SKM-1 treated with dmso at 0.1 percent for 144 hours (cell line): Measurements from ENCODE around the gene BICC1.
A peak's percentile ranks its signal among the peaks of the same experiment; 100 is the strongest.

Experiments used
- DNase-seq: peaks from one replicate; lab custom pipeline; 2025; ENCODE audit not compliant: unreplicated experiment; lab: John Stamatoyannopoulos, UW

The BICC1 gene

DNA sequence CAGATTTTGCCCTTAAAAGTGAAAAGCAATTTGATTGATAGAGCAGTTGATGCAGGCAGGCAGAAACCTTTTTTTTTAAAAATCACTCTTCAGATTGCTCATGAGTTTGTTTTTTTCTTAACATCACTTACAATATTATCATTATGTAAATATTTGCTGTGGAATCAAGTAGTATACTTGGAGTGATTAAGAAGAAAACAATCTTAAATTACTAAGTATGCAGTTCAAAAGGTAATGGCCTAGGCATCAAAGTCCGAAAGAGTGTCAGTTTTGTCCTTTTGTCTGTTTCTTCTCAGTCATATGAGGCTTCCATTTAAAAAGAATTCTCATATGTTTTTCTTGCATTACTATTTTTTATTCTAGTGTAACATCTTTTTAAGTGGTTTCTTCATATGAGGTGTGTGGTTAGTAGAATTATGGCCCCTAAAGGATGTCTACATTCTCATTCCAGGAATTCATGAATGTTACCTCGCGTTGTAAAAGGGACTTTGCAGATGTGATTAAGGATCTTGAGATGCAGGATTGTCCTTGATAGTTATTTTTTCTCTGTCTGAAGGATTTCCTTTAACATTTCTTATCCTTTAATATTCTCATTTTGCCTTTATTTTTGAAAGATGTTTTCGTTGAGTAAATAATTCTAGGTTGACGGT lies 44.0 kb downstream of the BICC1 start:
- DNase-seq, result no peak

DNA sequence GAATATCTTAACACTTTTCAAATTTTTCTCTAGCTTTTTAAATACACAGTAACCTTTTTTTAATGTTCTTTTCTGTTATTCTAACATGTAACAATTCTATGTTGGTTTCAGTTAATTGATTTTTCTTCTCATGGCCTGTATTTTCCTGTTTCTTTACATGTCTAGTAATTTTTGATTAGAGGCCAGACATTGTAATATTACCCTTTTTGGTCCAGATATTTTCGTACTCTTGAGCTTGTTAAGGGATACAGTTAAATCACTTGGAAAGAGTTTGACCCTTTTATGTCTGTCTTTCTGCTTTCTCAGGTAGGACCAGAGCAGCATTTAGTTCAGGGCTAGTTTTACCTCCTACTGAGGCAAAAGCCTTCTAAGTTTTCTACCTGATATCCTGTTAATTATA lies 45.0 kb downstream of the BICC1 start:
- no peak for DNase-seq

DNA sequence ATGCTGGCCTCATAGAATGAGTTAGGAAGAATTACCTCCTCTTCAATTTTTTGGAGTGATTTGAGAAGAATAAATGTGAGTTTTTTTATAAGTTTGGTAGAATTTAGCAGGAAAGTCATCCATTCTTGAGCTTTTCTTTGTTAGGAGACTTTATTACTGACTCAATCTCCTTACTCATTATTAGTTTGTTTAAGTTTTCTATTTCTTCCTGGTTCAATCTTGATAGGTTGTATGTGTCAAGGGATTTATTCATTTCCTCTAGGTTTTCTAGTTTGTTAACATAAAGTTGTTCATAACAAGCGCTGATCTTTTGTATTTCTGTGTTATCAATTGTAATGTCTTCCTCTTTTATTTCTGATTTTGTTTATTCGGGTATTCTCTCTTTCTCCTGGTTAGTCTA lies 47.4 kb downstream of the BICC1 start:
- no peak for DNase-seq

DNA sequence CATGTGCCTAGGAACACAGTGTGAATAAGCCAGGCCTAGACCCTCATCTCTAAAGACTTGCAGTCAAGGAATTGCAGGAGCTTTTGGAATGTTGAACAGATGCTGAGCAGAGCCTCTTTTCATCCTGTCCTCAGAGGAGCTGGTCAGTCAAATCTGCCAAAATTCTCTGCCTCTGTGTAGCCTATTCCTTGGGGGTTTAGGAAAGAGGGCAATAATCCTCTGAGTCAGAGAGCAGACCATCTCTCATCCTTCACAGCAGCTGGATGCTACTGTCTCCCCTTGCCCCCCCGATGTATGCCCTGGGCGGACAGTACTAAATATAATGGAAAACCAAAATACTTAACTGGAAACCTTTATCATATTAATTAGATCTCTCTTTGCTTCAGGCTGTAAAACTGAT lies 52.6 kb downstream of the BICC1 start:
- no peak for DNase-seq

DNA sequence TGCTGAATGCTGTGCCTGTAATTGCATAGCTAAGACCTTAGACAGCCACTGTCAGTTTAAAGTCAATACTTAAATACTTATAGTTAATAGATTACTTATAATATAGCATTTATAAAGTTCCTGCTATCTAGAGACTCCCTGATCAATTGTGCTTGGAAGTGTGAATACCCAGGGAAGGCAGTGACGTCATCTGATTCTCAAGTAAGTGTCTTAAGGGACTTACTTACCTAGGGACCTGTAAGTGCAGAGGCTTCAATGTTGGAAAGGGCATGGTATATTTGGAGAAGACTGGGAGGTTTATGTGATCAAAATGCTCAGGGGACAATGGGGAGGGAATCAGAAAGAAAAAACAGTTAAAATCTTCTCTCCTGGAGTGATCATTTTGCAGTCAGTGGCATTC lies 55.0 kb downstream of the BICC1 start:
- no peak for DNase-seq

DNA sequence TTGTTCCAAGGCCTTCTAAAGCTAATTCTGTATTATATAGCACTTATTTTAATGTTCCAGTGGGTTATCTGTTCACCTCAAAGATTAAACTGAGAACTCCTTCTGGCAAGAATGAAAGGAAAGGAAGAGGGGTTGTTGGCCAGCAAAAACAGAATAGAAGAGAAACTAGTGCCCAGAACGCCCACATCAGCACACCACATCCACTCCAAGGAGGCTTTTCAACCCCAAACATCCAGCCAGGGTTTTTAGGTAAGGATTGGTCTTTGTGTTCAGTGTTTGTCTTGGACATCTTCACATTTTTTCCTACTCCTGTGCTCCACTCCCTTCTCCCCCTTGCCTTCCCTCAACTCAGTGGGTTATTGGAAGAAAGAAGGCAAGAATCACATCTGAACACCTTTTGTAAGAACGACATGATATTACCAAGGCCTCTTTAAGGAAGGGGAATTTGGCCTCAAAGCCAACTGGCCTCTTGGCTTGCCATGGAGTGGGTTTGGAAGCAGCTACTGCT lies 55.8 kb downstream of the BICC1 start:
- no peak for DNase-seq

DNA sequence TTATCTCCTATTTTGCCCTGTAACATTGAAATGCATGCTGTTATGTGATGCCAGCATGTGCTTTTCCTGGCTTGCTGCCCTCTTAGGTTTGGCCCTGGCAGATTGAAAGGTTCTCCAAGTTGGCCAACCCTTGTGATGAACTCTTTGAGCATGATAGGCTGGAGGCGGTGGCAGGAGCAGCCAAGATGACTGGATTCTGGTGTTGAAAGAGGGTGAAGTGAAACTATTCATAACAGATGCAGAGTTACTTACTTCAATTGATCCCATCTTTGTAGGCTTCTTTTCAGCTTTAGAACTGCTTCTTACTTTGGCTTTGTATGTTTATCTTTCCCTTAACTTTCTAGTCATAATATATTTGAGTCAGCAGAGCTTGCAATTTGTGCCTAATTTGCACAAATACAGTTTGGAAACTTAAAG lies 57.6 kb downstream of the BICC1 start:
- no peak for DNase-seq

DNA sequence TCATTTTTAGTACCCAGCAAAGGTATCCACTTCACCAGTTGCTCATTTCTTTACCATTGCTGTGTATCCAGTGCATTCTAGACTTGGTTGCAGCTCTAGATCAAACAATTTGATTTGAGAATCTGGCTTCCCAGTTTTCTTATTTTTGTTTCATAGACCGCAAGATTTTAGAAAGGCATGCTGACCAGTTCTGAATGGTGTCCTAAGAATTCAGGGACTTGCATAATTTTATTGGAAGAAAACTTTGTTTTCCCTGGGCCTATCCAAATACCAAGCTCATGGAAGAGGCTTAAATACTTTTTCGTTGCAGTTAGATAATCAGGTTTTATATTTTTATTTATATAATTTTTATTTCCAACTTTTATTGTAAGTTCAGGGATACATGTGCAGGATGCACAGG lies 58.3 kb downstream of the BICC1 start:
- DNase-seq, result no peak

DNA sequence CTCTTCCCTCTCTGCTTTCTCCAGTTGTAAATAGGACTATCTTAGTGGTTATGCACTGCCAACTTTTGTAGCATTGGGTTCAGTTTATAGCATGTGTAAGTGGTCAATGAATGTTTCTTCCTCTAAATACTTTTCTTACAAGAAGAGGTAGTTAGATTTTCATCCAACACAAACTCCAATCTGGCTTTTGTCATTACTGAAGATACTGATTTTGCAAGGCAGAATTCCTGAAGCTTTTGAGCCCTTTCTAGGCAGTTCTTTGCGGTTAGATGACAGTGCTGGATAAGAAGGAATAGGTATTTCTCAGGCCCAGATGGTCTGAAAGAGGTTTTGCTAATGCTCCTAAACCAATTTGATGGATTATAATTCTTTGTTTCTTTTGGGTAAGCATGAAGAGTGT lies 60.5 kb downstream of the BICC1 start:
- no peak for DNase-seq

DNA sequence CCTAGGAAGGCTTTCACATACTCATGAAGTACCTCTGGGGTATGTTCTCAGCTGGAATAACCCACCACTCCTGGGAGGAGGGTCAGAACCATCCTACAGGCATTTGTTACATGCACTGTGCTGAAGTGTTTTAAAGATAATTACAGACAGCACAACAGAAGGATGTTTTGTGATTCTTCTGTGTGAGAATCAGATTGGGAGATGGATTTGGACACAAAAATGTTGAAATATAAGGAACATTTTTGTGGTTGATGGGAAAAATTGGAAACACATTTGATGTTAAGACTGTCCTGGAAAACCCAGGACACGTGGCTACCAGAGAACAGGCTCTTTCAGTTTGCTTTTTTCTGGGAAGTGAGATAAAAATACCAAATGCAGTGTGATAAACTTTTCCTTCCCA lies 61.4 kb downstream of the BICC1 start:
- no peak for DNase-seq

DNA sequence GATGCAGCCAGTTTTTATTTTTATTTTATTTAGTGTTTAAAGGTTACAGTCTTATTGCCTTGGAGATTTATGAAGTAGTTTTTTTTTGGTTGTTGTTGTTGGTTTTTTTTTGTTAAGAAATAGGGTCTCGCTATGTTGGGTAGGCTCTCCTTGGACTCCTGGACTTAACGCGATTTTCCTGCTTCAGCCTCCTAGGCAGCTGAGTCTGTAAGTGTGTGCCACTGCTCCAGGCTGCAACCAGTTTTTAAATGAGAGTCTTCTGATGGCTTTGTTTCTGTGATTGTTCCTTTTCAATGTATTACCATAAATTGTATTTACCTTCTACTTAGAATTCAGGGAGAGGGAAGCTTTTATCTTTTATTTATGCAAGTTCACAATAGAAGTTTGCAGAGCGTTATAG lies 62.8 kb downstream of the BICC1 start:
- DNase-seq, result no peak

DNA sequence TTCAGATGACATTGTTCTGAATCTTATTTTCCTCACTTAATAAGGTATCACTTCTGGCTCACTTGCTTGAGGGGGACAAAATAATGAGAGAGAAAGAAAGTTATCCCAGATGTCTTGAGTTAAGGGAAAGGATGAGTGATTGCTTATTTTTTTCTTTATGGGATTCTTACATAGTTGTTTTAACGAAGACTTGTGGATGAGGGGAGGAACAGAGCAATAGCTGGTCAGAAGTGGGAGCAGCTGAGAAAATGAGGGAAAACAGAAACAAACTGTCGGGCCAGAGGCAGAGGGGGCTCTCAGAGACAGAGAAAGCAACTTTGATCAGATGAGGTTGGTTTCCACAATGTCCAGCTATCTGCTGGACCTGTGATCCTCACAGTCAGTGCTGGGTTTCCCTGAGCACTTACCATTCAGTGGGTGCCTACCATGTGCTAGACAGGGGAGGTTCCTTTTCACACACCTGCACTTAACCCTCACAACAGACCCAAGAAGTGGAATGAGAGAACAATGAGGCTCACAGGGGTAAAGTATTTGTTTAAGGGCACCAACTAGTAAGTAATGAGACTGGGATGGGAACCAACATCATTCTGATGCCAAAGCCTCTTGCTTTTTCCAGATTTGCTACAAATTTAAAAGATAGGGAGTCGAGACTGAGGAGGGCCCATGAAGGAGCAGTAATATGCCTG lies 64.2 kb downstream of the BICC1 start:
- DNase-seq, result no peak

DNA sequence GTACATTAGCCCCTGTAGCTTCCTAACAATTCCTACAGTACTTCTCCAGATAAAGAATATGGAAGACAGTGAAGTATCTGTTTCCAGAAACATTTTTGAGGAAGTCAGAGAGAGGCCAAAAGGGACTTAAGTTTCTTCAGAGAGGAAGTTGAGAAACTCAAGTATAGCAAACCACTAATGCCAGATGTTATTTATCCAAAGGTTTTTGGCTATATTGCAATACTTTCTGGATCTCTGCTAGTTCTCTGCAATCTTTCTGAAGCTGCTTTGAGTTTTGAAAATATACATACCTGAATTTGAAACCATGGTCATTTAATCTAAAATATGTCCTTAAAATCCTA lies 64.7 kb downstream of the BICC1 start:
- peak; percentile 95 for DNase-seq

DNA sequence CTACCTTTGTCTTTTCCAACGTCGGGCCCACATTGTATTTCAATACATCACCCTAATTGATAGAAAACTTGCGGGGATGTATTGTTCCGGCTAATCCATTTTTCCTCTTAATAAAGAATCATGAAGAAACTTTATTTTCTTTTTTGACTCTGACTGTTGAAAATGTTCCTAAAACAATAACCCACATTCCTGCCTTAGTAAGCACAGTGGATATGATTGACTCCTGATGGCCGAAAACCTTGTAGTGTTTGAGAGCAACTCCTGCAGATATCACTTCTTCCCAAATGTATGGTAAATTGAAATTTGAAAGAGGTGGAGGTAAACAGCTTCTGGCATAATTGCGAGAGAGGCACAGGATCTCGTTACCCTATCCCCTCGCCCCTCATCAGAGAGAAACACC lies 65.7 kb downstream of the BICC1 start:
- no peak for DNase-seq

DNA sequence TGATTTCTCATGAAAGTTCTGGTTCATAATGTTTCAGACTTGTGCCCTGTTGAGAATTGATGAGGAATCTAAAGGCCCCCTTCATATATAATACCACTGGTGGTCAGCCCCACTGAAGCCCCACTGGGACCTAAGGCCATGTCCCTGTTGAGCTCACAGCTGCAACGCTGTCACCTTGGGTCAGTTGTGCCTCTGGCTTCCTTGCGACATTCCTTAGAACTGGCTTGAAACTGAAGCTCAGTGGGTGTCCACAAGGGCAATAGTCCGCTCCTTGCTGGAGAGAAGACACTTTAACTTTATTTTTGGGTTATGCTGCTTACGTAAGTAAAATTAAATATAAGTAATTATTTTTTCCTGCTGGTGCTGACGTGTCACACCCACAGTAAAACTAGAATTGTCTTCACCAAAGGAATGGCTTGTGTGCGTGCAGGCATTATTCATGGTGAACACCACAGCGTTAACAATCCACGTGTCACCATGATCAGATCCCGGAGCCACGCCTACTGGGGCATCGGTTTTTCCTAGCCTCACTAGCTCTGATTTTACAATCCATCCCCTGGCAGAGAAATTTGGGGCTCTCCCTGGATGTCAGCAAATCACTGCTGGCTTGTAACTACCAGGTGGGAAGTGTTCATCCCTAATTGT lies 66.5 kb downstream of the BICC1 start:
- no peak for DNase-seq

DNA sequence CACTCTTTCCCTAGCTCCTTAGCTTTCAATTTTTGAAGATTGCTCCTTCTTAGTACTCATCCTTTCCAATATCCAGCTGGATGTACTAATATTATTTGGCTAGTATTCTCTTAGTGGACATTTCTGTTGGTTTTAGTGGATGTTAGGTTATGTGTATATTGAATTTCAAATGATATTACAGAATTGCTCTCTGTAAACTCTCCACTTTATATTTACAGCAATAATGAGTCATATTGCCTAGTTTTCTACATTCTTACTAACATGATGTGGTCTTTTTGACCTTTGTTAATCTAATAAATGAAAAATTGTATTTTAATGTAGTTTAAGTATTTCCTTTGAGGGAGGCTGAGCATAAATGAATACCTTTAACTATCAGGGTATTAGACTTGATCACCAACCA lies 69.4 kb downstream of the BICC1 start:
- DNase-seq, result no peak

DNA sequence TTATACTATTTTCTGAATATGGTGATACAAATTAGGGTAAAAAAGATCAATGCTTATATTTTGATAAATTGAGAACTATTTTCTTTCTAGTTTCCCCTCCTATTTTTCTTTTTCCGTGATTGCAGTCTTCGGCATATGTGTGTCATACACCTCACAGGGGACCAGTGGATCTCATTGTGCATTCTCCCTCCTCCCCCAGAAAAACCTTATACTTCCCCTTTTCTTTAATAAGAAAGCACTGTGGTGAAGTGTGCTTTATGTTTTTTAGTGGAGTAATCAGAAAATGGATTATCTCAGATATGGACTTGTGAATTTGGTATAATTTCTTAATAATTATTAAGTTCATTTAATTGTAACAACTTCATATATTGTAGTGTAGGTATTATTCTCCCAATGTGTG lies 72.8 kb downstream of the BICC1 start:
- DNase-seq, result peak; percentile 28

DNA sequence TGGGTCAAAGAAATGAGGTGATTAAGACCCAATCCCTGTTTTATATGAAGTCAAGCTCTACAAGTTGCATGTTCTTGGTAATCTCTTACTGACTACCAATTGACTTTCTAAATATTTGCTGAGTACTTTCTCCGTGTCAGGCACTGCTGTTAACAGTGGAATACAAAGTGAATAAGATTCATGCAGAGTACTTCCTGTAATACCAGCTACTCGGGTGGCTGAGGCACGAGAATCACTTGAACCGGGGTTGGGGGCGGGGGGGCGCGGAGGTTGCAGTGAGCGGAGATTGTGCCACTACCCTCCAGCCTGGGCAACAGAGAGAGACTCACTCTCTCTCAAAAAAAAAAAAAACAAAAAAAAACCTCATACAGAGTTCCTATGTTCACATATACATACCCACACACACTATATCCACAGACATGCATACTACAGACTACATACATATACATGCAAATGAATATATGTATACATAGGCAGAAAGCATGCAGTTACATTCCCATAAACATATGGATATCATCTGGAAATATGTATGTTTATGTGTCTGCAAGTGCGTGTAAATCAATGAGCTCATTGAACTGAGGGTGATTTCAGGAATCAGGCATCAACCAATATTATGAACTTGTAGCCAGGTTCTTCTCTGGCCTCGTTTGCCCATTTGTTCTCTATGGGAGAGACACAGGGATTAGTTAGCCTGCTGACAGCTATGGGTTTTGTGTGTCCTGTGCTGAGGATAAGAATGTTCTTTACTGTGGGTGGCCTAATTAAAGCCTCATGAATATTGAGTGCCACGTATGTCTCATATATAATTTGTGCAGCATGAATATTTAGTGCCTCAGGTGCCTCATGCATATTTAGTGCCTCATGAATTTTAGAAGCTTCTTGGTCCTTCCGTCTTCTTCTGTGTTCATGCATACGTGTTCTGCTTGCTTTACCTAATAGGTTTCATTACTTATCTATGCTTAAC lies 73.9 kb downstream of the BICC1 start:
- DNase-seq, result no peak

DNA sequence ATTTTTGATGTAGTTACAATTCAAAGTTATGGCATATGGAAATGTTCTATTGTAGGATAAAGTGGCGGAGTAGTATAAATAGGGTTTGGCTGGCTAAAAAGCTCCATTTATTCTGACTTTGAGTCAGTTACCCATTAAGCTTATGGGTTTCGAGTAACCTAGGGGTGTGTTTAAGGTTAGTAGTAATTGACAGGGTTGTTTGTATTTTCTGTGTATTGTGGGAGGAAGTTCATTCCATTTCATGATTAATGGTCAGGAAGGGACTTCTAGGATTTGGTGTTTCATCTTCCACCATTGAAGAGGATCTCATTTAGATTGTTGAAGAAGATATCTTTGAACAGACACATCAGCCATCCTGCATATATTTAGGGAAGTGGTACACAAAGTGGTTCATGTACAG lies 75.0 kb downstream of the BICC1 start:
- DNase-seq, result no peak

DNA sequence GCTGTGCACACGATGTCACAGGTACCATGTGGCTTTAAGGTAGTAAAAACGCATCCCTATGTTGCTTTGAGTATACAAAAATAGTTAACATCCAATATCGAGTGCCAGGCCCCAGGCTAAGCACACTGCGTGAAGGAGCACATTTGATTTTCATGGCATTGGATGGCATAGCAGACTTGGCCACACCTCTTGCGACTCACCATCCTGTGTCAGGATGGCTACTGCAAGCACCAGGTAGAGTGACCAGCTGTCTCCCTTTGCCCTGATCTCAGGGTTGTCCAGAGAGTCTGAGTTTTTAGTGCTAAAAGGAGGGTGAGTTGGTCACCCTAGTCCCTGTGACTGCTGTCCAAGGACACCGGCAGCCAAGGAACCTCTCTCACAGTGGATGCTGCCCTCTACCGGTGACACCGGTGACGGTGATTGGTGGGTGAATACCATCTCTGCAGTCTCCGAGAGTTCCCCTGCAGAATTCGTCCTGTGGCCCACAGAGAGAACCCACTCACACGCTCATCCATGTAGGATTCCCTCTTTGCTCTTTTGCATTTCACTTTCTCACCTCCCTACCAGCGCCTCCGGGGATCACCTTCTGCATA lies 76.1 kb downstream of the BICC1 start:
- no peak for DNase-seq
